Endothelial cell of umbilical vein (primary cell): ENCODE results near the gene REPIN1. TPM values are rescaled to one million over a fixed set of nuclear protein-coding genes. Genes with fewer than 3 reads are reported as not detected.

Experiments used
- BruUV-seq: library from RNA; stranded (reverse); fragments of 400-500 nt; replicated peaks from 2 replicates; lab custom pipeline; 2021; lab: Mats Ljungman, UMichigan
- CTCF ChIA-PET: fragments of 300-600, 350-600 bp; sonication (Branson Sonifier 250); formaldehyde crosslinking; loops from one replicate; lab custom pipeline; 2021; ENCODE audit warnings: antibody characterized with exemption, inconsistent platforms; lab: Charles Lee
- POLR2A ChIA-PET: fragments of 300-600, 350-600 bp; sonication (Branson Sonifier 250); formaldehyde crosslinking; loops from one replicate; lab custom pipeline; 2021; ENCODE audit warnings: antibody characterized with exemption, inconsistent platforms; lab: Charles Lee
- DNase-seq: peaks from one replicate; pipeline ENCODE4 v3.0.0-alpha.2; 2011; ENCODE audit warnings: low read depth, low spot score
- FAIRE-seq: peaks from 2 replicates; lab custom pipeline; 2011; peaks lifted over from hg19 to GRCh38; lab: Jason Lieb, UNC
- H2AFZ ChIP-seq: 2 replicates; pipeline ENCODE4 v1.6.0; 2012; ENCODE audit warnings: low read depth, low read length, control low read depth, inconsistent platforms
- H3K27ac ChIP-seq: 2 replicates; pipeline ENCODE4 v1.5.1; 2011; ENCODE audit warnings: low read depth, mild to moderate bottlenecking, control low read depth, low read length, moderate library complexity; ENCODE audit not compliant: insufficient read depth
- H3K27me3 ChIP-seq, 2 experiments: 2 replicates each; pipeline versions ENCODE4 v1.6.0 to v1.6.1; 2011; ENCODE audit warnings: low read length in 2 of 2, mixed read lengths in 1 of 2; ENCODE audit not compliant: control insufficient read depth in 2 of 2, insufficient read depth in 2 of 2
- H3K36me3 ChIP-seq, 2 experiments: 2 replicates in 1 of 2; 3 replicates in 1 of 2; pipeline ENCODE4 v1.5.1; 2011; ENCODE audit warnings: low read length in 2 of 2, mild to moderate bottlenecking in 1 of 2, moderate library complexity in 1 of 2; ENCODE audit not compliant: control insufficient read depth in 2 of 2, insufficient read depth in 2 of 2; ENCODE audit errors: extremely low read depth in 1 of 2
- H3K4me1 ChIP-seq: 3 replicates; pipeline ENCODE4 v1.5.1; 2011; ENCODE audit warnings: mild to moderate bottlenecking, low read length; ENCODE audit not compliant: control insufficient read depth, insufficient read depth; ENCODE audit errors: extremely low read depth
- H3K4me2 ChIP-seq: 2 replicates; pipeline ENCODE4 v1.6.1; 2011; ENCODE audit warnings: low read length, control low read depth, mixed read lengths; ENCODE audit not compliant: insufficient read depth
- H3K4me3 ChIP-seq, 3 experiments: fragments of 200-600 bp in 1 of 3; sonication (generic), shearing (Covaris generic) in 1 of 3; replicated peaks in 1 of 3; 2 replicates each; pipeline ENCODE4 v1.5.1; 2011 to 2016; ENCODE audit warnings: control low read depth in 3 of 3, low read length in 3 of 3, mild to moderate bottlenecking in 2 of 3, inconsistent platforms in 1 of 3, low read depth in 1 of 3, moderate library complexity in 1 of 3; ENCODE audit not compliant: insufficient read depth in 1 of 3
- H3K79me2 ChIP-seq: 2 replicates; pipeline ENCODE4 v1.6.0; 2012; ENCODE audit warnings: low read length, inconsistent platforms; ENCODE audit not compliant: control insufficient read depth, insufficient read depth
- H3K9ac ChIP-seq: replicated peaks from 2 replicates; pipeline ENCODE3; 2011; ENCODE audit warnings: low read length, control low read depth; ENCODE audit not compliant: insufficient read depth; ENCODE audit errors: extremely low read depth
- H3K9me1 ChIP-seq: replicated peaks from 3 replicates; pipeline ENCODE4 v1.6.0; 2011; ENCODE audit warnings: mild to moderate bottlenecking, low read length; ENCODE audit not compliant: control insufficient read depth, insufficient read depth; ENCODE audit errors: extremely low read depth
- H3K9me3 ChIP-seq: replicated peaks from 2 replicates; pipeline ENCODE4 v1.5.1; 2012; ENCODE audit warnings: low read length, inconsistent platforms; ENCODE audit not compliant: control insufficient read depth, insufficient read depth
- H4K20me1 ChIP-seq: replicated peaks from 2 replicates; pipeline ENCODE3; 2011; ENCODE audit warnings: mild to moderate bottlenecking, low read length; ENCODE audit not compliant: control insufficient read depth, insufficient read depth; ENCODE audit errors: extremely low read depth
- EZH2 ChIP-seq: IDR thresholded peaks from 2 replicates; pipeline ENCODE4 v1.6.1; 2012; ENCODE audit warnings: borderline replicate concordance, low read depth, mild to moderate bottlenecking, moderate library complexity, low read length, inconsistent platforms; ENCODE audit not compliant: severe bottlenecking
- FOS ChIP-seq: IDR thresholded peaks from 2 replicates; pipeline ENCODE4 v1.6.1; 2011; ENCODE audit warnings: mild to moderate bottlenecking, low read length, moderate library complexity, borderline replicate concordance; ENCODE audit not compliant: insufficient read depth
- GATA2 ChIP-seq: IDR thresholded peaks from 2 replicates; pipeline ENCODE4 v1.7.0; 2011; ENCODE audit warnings: low read depth, mild to moderate bottlenecking, moderate library complexity, mixed read lengths, low read length; ENCODE audit not compliant: insufficient read length, insufficient read depth
- JUN ChIP-seq: IDR thresholded peaks from 2 replicates; pipeline ENCODE4 v1.6.1; 2011; ENCODE audit warnings: borderline replicate concordance, low read depth; ENCODE audit not compliant: insufficient read length, insufficient read depth
- MYC ChIP-seq: IDR thresholded peaks from one replicate; pipeline ENCODE4 v1.6.1; 2011; ENCODE audit warnings: mild to moderate bottlenecking, low read depth, low read length
- POLR2A ChIP-seq: IDR thresholded peaks from 2 replicates; pipeline ENCODE4 v1.6.1; 2012; ENCODE audit warnings: low read depth, mild to moderate bottlenecking, control low read depth, low read length
- POLR2AphosphoS5 ChIP-seq: IDR thresholded peaks from 2 replicates; pipeline ENCODE4 v1.6.1; 2012; ENCODE audit warnings: low read depth, mild to moderate bottlenecking, control low read depth, low read length, moderate library complexity; ENCODE audit not compliant: insufficient read depth
- dilution Hi-C: fragments of 300-500 bp; cut with MboI; formaldehyde crosslinking; loops from one replicate; pipeline ENCODE4 v1.15.0; 2019; ENCODE audit warnings: low sequenced_read_pairs; ENCODE audit not compliant: extremely low pct_ligation_motif_present
- intact Hi-C: fragments of 100-400 bp; cut with micrococcal nuclease; formaldehyde crosslinking; loops from one replicate; pipeline ENCODE4 v1.10.0; 2022
- polyA plus RNA-seq, 4 experiments: library from polyadenylated mRNA; depleted of rRNA in 3 of 4; stranded (reverse) in 3 of 4; unstranded in 1 of 4; fragments of >200 nt; gene quantifications; 2 replicates each; pipeline versions ENCODE4 v1.2.1 to v1.2.3, GENCODE V29; 2011 to 2012; ENCODE audit warnings: missing spikeins in 1 of 4
- total RNA-seq: library from RNA; stranded (reverse); gene quantifications from 2 replicates; pipeline ENCODE4 v1.2.3, GENCODE V29; 2021
- TF ChIP-seq, protein P1 (sequence below), 2 donors: IDR thresholded peaks; 1 replicate in 1 of 2; 2 replicates in 1 of 2; pipeline ENCODE4 v1.5.1; 2011; ENCODE audit warnings: low read length in 2 of 2, mild to moderate bottlenecking in 2 of 2, moderate library complexity in 2 of 2, control low read depth in 1 of 2, inconsistent platforms in 1 of 2, low read depth in 1 of 2; ENCODE audit not compliant: insufficient read depth in 1 of 2; ENCODE audit errors: extremely low read depth in 1 of 2
- TF ChIP-seq, protein P2 (sequence below): IDR thresholded peaks from 2 replicates; pipeline ENCODE4 v1.6.1; 2011; ENCODE audit not compliant: insufficient read depth, insufficient read length

REPIN1 gene
- total and polyA plus RNA-seq, 2 donors (not counting 3 experiments of a cell fraction or from before 2014, with no cell fraction given), result 108 to 140 TPM

DNA sequence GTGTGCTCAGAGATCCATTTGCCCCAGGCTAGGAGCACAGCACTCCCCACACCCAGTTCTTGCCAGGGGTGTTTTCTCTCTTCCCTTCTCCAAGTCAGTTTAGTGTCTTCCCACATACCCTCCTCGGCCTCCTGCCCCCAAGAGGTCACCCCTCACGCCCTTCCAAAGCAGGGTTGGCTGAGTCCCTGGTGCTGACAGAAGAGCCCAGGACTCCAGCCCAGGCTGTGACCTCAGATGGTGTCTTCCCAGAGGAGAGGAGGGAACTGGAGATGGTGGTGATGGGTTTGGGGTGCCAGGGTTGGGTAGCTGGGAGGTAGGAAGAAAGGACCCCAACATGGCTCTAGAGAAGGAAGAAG is 30.3 kb downstream of the REPIN1 start:
- intact Hi-C loops (no loop called here), dilution Hi-C loops (no loop called here)
- DNase-seq (no peak), FAIRE-seq (no peak)
- CTCF ChIA-PET, result no interaction called here
- no peaks in the 10 kb centered on the region for H3K79me2 ChIP-seq
- no peak overlapping the region for H3K27ac ChIP-seq
- peaks cover under 1% of the 10 kb centered on the region for H3K4me1 ChIP-seq
- BruUV-seq, result no TSS peak
- POLR2A ChIA-PET, result no interaction called here
- no peak overlapping the region for H3K4me2 ChIP-seq
- no peaks in the 10 kb centered on the region for H3K27me3 ChIP-seq
- no peaks in the 10 kb centered on the region for H3K9me1 ChIP-seq
- no peak overlapping the region for H2AFZ ChIP-seq
- H3K9me3 ChIP-seq, result no peaks in the 10 kb centered on the region
- TF ChIP-seq, protein P1, sequence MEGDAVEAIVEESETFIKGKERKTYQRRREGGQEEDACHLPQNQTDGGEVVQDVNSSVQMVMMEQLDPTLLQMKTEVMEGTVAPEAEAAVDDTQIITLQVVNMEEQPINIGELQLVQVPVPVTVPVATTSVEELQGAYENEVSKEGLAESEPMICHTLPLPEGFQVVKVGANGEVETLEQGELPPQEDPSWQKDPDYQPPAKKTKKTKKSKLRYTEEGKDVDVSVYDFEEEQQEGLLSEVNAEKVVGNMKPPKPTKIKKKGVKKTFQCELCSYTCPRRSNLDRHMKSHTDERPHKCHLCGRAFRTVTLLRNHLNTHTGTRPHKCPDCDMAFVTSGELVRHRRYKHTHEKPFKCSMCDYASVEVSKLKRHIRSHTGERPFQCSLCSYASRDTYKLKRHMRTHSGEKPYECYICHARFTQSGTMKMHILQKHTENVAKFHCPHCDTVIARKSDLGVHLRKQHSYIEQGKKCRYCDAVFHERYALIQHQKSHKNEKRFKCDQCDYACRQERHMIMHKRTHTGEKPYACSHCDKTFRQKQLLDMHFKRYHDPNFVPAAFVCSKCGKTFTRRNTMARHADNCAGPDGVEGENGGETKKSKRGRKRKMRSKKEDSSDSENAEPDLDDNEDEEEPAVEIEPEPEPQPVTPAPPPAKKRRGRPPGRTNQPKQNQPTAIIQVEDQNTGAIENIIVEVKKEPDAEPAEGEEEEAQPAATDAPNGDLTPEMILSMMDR (IDR thresholded peaks at IDR 0.05; ENCODE audit: extremely low read depth in 1 of 2, insufficient read depth in 1 of 2, low read depth in 1 of 2, low read length in 2 of 2), result no peak
- TF ChIP-seq POLR2A (no peak), MYC (no peak), POLR2AphosphoS5 (no peak), JUN (no peak)
- TF ChIP-seq, protein P2, sequence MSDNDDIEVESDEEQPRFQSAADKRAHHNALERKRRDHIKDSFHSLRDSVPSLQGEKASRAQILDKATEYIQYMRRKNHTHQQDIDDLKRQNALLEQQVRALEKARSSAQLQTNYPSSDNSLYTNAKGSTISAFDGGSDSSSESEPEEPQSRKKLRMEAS, result no peak
- no peak overlapping the region for H3K4me3 ChIP-seq
- H4K20me1 ChIP-seq, result no peaks in the 10 kb centered on the region
- peaks cover 0 to 17% of the 10 kb centered on the region in 2 experiments for H3K36me3 ChIP-seq
- H3K9ac ChIP-seq, result no peak overlapping the region

DNA sequence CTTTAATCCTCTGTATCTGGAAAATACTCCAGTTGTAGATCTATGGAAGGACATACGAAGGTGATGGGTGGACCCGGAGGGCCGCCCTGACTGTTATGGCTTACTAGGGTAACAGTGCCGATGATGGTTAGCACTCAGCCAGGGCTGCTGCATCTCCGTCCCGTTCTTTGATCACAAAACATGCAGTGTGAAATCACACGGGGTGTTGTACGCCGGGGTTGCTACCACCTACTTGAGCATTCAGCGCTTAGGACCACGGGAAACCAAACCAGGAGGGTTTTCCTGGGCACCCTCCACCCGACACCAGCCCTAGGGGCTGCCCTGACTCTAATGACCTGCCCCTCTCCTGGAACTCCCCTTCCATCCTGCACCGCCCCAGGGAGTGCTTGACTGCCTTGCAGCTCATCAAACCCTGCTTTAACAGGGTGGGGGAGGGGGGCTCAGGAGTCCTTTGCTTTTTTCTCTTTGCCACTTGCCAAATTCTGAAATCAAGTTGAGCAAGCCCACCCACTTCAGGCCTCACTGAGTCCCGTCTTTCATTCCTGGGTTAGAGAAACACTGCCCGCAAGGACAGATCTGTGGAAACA is 30.9 kb downstream of the REPIN1 start:
- dilution Hi-C loops (no loop called here), intact Hi-C loops (no loop called here)
- Histone ChIP-seq H4K20me1 (no peaks in the 10 kb centered on the region), H3K27me3 (no peaks in the 10 kb centered on the region), H2AFZ (no peak overlapping the region), H3K9ac (no peak overlapping the region), H3K4me2 (no peak overlapping the region), H3K4me3 (no peak overlapping the region), H3K27ac (no peak overlapping the region), H3K9me3 (no peaks in the 10 kb centered on the region), H3K4me1 (peaks cover 6% of the 10 kb centered on the region), H3K36me3 (peaks cover 0 to 17% of the 10 kb centered on the region in 2 experiments), H3K9me1 (no peaks in the 10 kb centered on the region), H3K79me2 (no peaks in the 10 kb centered on the region)
- POLR2A ChIA-PET, result no interaction called here
- DNase-seq (no peak), FAIRE-seq (no peak)
- TF ChIP-seq JUN (no peak), GATA2 (no peak), FOS (no peak), POLR2A (no peak), MYC (no peak), EZH2 (no peak), POLR2AphosphoS5 (no peak)
- TF ChIP-seq, protein P2, result no peak
- TF ChIP-seq, protein P1 (IDR thresholded peaks at IDR 0.05; ENCODE audit: extremely low read depth in 1 of 2, insufficient read depth in 1 of 2, low read depth in 1 of 2, low read length in 2 of 2), result no peak
- CTCF ChIA-PET, result no interaction called here
- BruUV-seq, result no TSS peak
